Colon (tissue), 2 donors: Measurements from ENCODE around the gene PABPC1L2B.
"Not testable (repeated sequence)": the region's sequence is repeated elsewhere in the genome, so short reads cannot be mapped to it uniquely, and the experiment has no call there.

ENCODE experiments used
- FAIRE-seq: peaks from 2 replicates; lab custom pipeline; 2012; peaks lifted over from hg19 to GRCh38; lab: Jason Lieb, UNC
- donor health status: control.
- donor health status: control.

The PABPC1L2B gene

DNA sequence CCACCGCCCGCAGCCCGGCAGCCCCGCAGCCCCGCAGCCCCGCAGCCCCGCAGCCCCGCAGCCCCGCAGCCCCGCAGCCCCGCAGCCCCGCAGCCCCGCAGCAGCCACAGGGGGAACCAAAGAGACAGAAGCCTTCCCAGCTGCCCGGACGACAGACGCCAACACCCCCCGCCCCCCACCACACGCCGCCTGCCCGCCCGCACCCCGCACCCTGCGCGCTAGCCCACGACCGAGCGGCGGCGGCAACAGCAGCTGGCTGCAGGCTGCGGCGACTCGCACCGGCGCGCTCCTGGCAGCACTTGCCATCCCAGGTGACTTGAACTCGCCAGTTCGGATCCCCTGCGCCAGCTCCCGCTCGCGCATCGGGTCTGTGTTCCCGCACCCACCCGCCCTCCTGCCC, at the start of gene PABPC1L2B:
TSS of gene PABPC1L2B (plus strand) at position 207 of the 400 bp plus-strand sequence. CDS start 704 bp downstream, outside the sequence.
- not testable (repeated sequence) for FAIRE-seq

GRCh38 chrX:72959971-72960370, 42.8 kb upstream of the PABPC1L2B start:
- not testable (repeated sequence) for FAIRE-seq

GRCh38 chrX:72971859-72972258, 30.9 kb upstream of the PABPC1L2B start:
- FAIRE-seq, result not testable (repeated sequence)

GRCh38 chrX:72974885-72975284, 27.9 kb upstream of the PABPC1L2B start:
- FAIRE-seq, result not testable (repeated sequence)

DNA sequence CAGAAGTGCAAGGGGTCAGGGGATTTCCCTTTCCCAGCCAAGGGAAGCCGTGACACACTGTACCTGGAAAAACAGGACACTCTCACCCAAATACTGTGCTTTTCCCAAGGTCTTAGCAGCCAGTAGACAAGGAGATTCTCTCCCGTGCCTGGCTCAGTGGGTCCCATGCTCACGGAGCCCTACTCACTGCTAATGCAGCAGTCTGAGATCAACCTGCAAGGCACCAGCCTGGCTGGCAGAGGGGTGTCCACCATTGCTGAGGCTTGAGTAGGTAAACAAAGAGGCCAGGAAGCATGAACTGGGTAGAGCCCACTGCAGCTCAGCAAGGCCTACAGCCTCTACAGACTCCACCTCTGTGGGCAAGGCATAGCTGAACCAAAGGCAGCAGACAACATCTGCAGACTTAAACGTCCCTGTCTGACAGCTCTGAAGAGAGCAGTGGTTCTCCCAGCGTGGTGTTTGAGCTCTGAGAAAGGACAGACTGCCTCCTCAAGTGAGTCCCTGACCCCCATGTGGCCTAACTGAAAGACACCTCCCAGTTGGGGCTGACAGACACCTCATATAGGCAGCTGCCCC, 21.8 kb upstream of the PABPC1L2B start:
- not testable (repeated sequence) for FAIRE-seq

DNA sequence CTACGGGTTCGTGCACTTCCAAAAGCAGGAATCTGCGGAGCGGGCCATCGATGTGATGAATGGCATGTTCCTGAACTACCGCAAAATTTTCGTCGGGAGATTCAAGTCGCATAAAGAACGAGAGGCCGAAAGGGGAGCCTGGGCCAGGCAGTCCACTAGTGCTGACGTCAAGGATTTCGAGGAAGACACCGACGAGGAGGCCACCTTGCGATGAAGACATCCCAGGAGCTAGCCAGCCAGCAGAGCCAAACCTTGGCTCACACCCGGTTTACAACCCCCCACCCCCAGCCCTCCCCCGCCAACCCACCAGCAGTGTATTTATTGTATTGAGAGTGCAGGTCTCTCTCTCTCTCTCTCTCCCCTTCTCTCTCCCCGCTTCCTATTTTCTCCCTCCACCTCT, 1.3 kb downstream of the PABPC1L2B start:
- FAIRE-seq, result not testable (repeated sequence)

GRCh38 chrX:73021361-73022092, 18.8 kb downstream of the PABPC1L2B start:
- no peak for FAIRE-seq

- FAIRE-seq, result not testable (repeated sequence)
Observed at GRCh38 chrX:73022093-73022445, 19.3 kb downstream of the PABPC1L2B start.

DNA sequence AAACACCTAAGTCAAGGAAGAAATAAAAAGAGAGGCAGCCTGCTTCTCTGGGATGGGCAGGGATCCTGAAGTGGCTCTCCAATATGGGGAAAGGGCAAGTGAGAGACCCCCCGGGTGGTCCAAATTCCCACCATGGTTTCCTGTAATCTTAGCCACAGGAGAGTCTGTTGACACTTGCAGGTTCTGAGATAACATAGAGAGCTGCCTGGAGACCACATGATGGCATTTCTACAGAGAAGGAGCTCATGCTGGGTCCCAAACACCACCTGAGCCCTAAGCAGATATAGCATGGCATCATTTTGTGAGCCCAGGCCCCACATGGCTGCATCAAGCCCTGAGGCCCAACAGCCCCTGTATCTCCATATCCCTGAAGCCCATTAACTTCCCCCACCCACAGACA, 26.1 kb downstream of the PABPC1L2B start:
- no peak for FAIRE-seq
